Melanocyte of skin (primary cell): ENCODE measurements around the gene CYP24A1. TPM values are rescaled to one million over a fixed set of nuclear protein-coding genes. Genes with fewer than 3 reads are reported as not detected.

Source experiments
- total RNA-seq, 2 donors: library from RNA; depleted of rRNA; stranded (reverse); fragments of >200 nt; gene quantifications; 2 replicates each; pipeline ENCODE4 v1.2.3, GENCODE V29; 2012

Gene CYP24A1
- not detected for total RNA-seq

DNA sequence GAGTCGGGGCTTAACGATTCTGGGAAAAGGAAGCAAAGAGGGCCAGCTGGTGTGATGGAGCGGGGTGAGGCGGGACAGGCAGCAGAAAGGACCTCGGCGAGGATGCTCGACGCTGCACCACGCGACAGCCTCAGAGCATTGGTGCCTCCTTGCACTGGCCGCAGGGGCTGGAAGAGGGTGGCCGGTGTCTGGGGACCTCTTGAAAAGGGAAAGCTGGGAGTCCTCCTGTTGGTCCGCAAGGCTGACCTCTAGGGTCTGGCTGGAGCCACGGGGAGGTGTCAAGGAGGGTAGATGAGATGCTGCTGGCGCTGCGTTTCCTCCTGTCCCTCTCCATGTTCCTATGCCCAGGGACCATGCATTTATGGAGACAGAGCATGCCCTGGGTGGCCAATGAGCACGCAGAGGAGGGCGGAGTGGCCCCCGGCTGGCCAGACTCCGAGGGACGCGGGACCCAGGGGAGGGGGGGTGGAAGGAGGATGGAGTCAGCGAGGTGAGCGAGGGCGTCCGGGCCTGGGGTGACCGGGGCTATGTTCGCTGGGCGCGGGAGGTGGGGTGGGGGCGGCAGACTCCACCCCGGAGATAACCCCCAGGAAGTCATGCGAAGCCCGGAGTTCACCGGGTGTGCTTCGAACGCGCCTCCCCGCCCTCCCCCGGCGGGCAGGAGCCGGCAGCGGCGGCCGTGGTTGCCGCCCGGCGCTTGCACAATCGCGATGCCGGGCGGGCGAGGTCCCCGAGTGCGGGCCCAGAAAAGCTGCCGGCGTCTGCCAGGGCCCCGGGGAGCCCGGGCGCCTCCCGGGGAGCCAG is at the start of gene CYP24A1:
TSS of gene CYP24A1 (minus strand) at position 334 of the 804 bp plus-strand sequence. CDS start 407 bp downstream, outside the sequence.

DNA sequence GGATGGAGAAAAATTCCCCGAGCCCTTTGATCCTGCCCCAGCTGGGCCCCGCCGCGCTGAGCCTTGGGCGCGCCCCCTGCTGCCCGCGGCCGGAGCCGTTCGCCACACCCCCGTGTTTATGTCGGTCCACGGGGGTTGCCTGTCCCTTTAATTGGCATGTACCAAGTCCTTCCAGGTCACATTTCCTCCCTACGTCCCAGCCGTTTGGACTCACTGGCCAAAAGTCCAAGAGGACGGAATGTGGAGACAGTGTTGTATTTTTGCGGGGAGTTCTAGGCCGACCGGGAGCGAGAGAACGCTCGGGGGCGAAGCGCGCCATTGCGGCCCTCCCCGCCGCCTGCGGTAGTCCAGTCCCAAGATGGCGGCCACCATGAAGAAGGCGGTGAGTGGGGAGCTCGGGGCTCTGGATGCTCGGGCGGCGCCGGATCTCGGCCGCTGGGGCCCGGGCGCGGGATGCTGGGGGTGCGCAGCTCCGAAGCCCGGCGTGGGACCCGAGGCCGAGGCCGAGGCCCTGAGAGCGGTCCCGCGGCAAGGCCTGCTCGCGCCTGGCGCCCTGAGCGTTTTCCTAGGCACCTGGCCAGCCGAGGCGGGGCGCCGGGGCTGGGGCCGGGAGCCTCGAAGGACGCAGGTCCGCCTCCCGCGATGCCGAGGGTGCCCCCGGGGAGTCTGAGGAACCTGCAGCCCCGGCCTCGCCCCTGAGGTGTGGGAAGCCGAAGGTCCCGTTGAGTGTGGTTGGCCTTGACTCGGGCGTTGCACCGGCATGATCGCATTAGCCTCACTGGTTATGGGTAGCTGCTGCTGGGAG is 34.2 kb upstream of the CYP24A1 start, which contains the start of gene PFDN4:
TSS of gene PFDN4 (plus strand) at position 345 of the 805 bp plus-strand sequence. CDS start at position 359, 14 bp downstream.

Other genes with a start within 250 kb of the CYP24A1 start
- gene BCAS1, start 103.4 kb downstream of the CYP24A1 start, total RNA-seq = under 1 TPM in 1 of 2 donors, not detected in 1; under 0.01 TPM
- gene PFDN4, start 34.1 kb upstream of the CYP24A1 start, total RNA-seq = 10 to 100 TPM; 42.7 to 76.6 TPM